Rectal smooth muscle tissue (tissue), 1 donor: ENCODE data around the gene FAM24B.

Experiments used
- H3K27ac ChIP-seq: one replicate; pipeline ENCODE4 v1.7.0; 2013; ENCODE audit warnings: low read depth, low read length, inconsistent platforms
- H3K27me3 ChIP-seq: one replicate; pipeline ENCODE4 v1.7.0; 2013; ENCODE audit warnings: low read length; ENCODE audit not compliant: control insufficient read depth, insufficient read depth
- H3K36me3 ChIP-seq: one replicate; pipeline ENCODE4 v1.7.0; 2013; ENCODE audit warnings: low read length; ENCODE audit not compliant: control insufficient read depth, insufficient read depth
- H3K4me1 ChIP-seq: one replicate; pipeline ENCODE4 v1.7.0; 2013; ENCODE audit warnings: low read length; ENCODE audit not compliant: control insufficient read depth, insufficient read depth
- H3K4me3 ChIP-seq: one replicate; pipeline ENCODE4 v1.7.0; 2013; ENCODE audit warnings: low read length
- H3K9ac ChIP-seq: one replicate; pipeline ENCODE4 v1.7.0; 2013; ENCODE audit warnings: low read length

FAM24B gene

DNA sequence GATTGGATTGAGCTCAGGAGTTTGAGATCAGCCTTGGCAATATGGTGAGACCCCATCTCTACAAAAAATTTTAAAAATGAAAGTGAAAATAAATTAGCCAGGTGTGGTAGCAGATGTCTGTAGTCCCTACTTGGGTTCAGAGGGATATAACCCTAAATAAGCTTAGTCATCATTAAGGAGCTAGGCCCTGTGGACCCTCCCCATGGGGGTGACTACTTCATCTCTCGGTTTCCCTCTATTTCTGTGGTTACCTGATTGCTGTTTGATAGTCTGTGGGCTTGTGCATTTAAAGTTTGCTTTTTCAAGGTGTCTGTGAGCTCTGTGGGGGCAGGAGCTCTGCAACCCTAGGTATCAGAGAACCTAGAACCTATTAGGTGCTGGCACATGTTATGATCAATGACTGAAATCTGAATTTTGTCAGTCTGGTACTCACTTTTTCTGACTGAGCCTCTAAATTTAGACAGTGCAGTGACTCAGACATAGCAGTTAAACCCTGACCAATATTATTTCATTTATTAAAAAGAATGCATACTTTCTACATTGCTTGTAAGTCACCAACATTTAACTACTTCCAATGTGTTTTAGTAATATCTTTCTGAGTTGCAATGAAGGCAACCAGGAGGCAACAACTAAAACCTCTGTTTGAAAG, 25.6 kb downstream of the FAM24B start:
- Histone ChIP-seq H3K27ac (no peak overlapping the region), H3K4me3 (no peak overlapping the region), H3K36me3 (no peaks in the 10 kb centered on the region), H3K27me3 (no peaks in the 10 kb centered on the region), H3K4me1 (no peaks in the 10 kb centered on the region), H3K9ac (no peak overlapping the region)

DNA sequence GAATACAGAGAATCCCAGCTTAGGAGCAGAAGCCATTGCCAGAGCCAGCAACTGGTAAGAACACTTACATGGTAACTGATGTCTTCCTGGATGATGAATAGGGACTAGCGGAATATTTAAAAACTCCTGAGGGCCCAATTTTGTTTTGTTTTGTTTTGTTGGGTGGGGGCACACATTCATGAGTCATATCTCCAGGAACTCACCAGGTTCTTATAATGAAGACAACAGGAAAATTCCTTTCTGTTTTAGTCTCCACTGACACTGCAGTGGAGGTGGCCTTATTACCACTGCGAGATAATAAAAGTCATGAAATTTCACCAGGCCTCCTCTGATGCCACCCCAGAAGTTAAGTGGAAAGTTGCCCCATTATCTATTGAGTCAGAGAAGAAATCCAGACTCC, 27.1 kb downstream of the FAM24B start:
- Histone ChIP-seq H3K4me3 (no peak overlapping the region), H3K36me3 (no peaks in the 10 kb centered on the region), H3K27me3 (no peaks in the 10 kb centered on the region), H3K9ac (no peak overlapping the region), H3K27ac (no peak overlapping the region), H3K4me1 (no peaks in the 10 kb centered on the region)

DNA sequence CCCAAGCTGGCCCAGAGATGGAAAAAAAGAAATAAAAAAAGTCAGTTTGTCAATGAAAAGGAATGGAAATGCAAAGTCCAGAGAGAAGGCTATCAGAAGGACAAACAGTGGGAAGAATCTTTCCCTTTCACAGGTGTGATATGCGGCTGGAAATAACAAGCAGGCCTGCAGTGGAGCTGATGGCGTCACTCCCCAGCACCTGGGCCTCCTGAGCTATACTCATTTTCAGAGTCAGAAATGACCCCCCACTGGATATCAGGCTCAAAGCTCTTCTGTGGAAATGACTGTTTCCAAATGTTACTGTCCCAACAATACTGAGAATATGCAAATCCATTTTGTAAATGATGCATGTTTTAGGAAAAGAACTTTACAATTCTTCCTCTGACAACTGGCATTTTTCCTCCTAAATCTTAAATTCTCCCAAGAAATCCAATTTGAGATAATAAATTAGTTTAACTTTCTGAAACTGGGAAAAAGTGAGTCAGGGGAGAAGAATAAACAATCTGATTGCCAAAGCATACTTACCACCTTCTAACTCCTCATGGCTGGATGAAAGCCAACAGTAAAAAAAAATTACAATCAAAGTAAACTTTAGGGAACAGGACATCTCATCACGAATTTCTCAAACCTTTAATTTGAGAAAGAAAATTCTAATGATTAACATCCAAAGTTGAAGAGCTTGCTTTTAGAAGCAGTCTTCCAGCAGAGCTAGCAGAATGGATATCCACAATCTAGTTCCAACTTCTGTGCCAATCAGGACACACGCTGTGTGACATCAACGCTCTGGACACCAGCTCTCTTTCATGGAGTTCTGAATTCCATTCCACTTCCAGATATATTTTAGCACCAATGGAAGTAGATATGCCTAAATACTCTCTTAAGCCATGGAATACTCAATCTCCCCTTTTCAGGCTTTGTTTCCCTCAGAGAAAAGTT, 28.4 kb downstream of the FAM24B start:
- no peak overlapping the region for H3K4me3 ChIP-seq
- H3K27me3 ChIP-seq, result no peaks in the 10 kb centered on the region
- H3K36me3 ChIP-seq, result no peaks in the 10 kb centered on the region
- H3K9ac ChIP-seq, result no peak overlapping the region
- H3K4me1 ChIP-seq, result no peaks in the 10 kb centered on the region
- no peak overlapping the region for H3K27ac ChIP-seq

DNA sequence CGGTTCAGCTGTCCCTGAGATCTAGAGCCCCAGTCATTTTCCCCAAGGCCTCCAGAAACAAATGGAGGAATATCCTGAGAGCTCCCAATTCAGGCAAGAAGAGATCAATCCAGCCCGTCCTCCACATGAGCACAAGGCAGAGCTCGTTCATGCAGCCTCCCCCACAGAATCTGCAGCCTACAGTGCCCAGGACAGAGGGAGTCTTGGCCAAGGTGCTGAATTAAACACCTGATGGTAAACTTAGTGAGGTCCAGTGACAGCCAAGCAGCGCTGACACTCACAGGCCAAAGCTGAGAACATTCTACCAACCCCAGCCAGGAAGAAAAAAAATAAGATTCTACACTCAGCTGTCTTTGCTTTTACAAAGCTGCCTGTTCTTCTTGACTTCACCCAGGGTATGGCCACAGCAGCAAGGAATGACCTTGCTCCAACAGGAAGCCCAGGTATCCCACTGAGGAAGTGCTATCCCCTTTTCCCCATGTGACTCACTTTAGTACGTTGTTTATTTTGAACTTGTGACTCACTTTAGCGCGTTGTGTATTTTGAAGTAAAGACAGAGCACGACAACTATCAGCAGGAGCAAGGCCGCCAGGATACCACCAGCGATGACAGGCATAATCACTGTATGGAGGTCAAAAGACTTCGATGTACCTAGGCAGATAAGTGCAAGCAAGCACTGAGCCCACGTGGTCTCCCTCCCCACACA, 29.3 kb downstream of the FAM24B start:
- Histone ChIP-seq H3K4me3 (no peak overlapping the region), H3K4me1 (no peaks in the 10 kb centered on the region), H3K27me3 (no peaks in the 10 kb centered on the region)

DNA sequence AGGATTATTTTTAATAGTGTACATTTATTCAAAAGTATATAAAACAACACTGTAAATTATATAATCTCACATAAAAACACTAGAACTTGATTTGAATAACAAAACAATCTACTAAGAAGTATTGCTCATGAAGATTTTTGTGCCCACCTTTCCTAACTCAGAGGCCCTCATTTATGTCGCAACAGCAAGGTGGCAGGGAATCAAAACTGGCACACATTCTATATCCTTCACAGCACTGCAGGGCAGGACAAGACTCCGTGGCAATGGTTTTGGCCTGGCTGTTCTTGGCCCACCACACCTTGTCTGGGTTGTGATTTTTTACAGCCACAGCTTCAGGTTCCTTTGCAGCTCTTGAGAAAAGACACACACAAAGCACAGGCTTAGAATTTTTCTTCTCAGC, 30.3 kb downstream of the FAM24B start:
- Histone ChIP-seq H3K27me3 (no peaks in the 10 kb centered on the region), H3K27ac (no peak overlapping the region), H3K36me3 (no peaks in the 10 kb centered on the region), H3K4me1 (no peaks in the 10 kb centered on the region), H3K9ac (no peak overlapping the region), H3K4me3 (no peak overlapping the region)

More for the DNA sequence above, 29.3 kb downstream of the FAM24B start:
- Histone ChIP-seq H3K9ac (no peak overlapping the region), H3K27ac (no peak overlapping the region), H3K36me3 (no peaks in the 10 kb centered on the region)

DNA sequence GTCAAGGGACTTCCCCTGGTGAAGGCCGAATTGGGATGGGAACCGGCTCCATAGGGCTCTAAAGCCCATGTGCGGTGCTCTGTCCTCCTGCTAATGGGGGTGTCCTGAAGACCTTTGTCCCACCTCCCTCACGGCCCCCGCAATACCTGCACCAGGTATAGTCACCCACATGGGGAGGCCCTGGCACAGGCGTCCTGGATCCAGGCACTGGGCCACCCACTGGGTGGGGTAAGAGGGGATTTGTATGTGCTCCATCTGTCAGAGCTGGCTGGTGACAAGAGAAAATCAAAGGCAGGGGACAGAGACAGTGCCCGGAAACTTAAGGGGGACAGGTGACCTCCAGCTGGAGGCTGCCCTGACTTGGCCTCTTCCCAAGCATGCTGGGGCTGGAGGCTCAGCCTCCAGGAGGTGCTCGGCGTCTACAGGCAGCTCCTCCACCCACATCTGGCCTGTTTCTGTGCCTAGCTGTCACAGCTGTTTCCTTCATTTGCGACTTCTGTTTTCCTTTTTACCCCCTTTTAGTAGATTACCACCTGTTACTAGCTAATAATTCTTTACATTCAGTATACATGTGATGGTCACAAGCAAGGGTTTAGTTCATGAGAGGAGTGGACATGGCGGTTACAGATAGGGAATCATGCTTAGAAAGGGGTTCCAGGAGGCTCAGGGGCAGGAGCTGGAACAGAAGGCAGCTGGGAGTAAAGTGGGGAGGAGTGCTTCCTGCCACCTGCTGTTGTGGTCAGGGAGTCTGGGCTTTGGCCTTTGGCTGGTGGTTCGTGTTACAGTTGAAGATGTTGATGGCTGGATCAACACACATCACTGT, 31.4 kb downstream of the FAM24B start:
- Histone ChIP-seq H3K9ac (no peak overlapping the region), H3K4me3 (no peak overlapping the region), H3K27ac (no peak overlapping the region), H3K27me3 (no peaks in the 10 kb centered on the region), H3K4me1 (no peaks in the 10 kb centered on the region), H3K36me3 (no peaks in the 10 kb centered on the region)

DNA sequence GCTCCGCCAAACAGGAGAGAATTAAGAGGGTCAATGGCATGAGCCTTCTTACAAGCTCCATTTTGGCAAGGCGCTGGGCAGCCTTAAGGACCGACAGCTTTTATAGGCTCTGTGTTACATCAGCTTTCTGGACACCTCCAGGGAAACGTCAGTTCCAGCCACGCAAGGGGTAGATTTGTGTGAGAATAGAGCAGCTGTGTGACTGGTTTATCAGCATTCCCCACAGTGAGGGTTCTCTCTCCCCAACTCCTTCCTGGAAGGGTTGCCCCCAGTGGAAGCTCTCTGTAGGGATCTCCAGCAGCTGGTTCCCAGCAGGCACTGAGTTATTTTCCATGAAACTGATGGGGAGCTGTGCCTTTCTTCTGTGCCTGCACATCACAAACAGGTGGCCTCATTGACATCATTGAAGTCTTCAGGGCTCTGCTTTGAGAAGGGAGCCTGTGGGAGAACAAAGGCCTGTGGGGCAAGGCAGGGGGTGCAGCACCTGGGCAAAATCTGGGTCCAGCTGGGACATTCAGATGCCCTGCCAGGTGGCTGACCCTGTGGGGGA, 33.5 kb downstream of the FAM24B start, which contains the start of gene CUZD1:
CUZD1 (minus strand) TSS at position 75 of the 550 bp plus-strand sequence; CDS start at position 61, 14 bp downstream.
- no peaks in the 10 kb centered on the region for H3K4me1 ChIP-seq
- H3K27me3 ChIP-seq, result no peaks in the 10 kb centered on the region
- no peaks in the 10 kb centered on the region for H3K36me3 ChIP-seq
- H3K27ac ChIP-seq, result no peak within 1 kb of the TSS
- no peak within 1 kb of the TSS for H3K4me3 ChIP-seq
- H3K9ac ChIP-seq, result no peak within 1 kb of the TSS

DNA sequence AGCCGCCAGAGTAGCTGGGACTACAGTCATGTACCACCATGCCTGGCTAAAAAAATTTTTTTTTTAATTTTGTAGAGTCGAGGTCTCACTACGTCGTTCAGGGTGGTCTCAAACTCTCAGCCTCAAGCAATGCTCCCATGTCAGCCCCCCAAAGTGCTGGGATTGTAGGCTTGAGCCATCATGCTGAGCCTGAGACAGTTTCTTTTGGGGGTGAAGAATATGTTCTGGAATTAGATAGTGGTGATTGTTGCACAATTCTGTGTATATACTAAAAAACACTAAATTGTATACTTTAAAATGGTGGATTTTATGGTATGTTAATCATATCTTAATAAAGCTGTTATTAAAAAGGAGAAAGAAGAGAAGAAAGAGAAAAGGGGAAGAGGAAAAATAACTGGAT, 35.2 kb downstream of the FAM24B start:
- H3K4me3 ChIP-seq, result no peak overlapping the region
- H3K27ac ChIP-seq, result no peak overlapping the region
- no peaks in the 10 kb centered on the region for H3K36me3 ChIP-seq
- H3K27me3 ChIP-seq, result no peaks in the 10 kb centered on the region
- H3K4me1 ChIP-seq, result no peaks in the 10 kb centered on the region
- no peak overlapping the region for H3K9ac ChIP-seq

DNA sequence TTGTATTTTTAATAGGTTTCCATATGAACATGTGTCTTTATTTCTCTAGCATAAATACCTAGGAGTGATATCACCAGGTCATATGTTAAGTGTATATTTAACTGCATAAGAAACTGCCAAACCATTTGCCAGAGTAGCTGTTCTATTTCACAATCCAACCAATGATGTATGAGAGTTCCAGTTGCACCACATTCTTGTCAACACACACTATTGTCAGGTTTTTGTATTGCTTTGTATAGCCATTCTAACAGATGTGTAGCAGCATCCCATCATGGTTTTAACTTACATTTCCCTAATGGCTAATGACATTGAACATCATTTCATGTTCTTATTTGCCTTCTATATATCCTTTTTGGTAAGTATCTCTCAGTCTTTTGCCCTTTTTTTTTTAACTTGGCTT, 37.8 kb downstream of the FAM24B start:
- H3K9ac ChIP-seq, result no peak overlapping the region
- no peaks in the 10 kb centered on the region for H3K36me3 ChIP-seq
- no peak overlapping the region for H3K4me3 ChIP-seq
- H3K4me1 ChIP-seq, result no peaks in the 10 kb centered on the region
- H3K27ac ChIP-seq, result no peak overlapping the region
- no peaks in the 10 kb centered on the region for H3K27me3 ChIP-seq

DNA sequence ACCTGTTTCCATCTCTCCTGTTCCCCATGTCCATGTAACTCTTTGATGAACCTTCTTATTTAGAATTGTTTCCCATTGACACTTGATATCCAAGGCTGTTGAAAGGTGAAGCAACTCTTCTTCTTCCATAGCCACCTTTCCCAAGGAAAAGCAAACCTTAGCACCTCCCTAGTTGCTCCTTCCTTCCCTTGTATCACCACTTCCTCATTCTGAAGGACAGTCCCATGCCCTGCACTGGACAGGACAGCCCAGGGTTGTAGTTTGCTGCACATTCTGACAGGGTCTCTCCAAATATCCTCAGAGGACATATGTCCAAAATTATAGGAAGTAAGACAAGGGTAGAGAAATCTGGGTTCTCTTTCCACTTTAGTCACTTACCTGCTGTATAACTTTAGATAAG, 39.9 kb downstream of the FAM24B start:
- no peak overlapping the region for H3K4me3 ChIP-seq
- no peaks in the 10 kb centered on the region for H3K27me3 ChIP-seq
- H3K9ac ChIP-seq, result no peak overlapping the region
- H3K4me1 ChIP-seq, result no peaks in the 10 kb centered on the region
- H3K36me3 ChIP-seq, result no peaks in the 10 kb centered on the region
- no peak overlapping the region for H3K27ac ChIP-seq

DNA sequence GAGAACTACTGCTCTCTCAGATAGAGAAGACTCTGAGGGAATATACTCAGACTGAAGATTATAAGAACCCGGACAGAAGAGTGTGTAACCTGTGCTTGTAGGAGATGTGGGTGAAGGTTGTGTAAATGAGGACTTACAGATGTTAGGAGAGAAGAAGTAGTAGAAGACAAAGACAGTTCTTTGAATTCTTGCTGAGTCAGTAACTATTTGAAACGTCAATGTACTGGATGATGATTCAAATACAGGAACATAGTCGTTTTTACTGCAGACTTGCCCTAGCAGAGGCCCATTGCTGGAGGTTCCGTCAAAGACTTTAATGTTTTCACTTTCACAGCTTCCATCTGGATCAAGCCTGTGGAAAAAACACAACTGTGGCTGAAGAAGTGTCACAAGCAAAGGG, 40.5 kb downstream of the FAM24B start:
- Histone ChIP-seq H3K4me3 (no peak overlapping the region), H3K36me3 (no peaks in the 10 kb centered on the region), H3K4me1 (no peaks in the 10 kb centered on the region), H3K9ac (no peak overlapping the region), H3K27me3 (no peaks in the 10 kb centered on the region), H3K27ac (no peak overlapping the region)
